ENCODE measurements around the gene CIB2.

Gene CIB2

GRCh38 chr15:78101423-78102105, 29.7 kb downstream of the CIB2 start:
- ATAC-seq = no peak
- TF ChIP-seq ZNF70 (CRISPR knock-in tag; IDR thresholded peaks at IDR 0.05) (no peak), CREB5 (CRISPR knock-in tag; IDR thresholded peaks at IDR 0.05; ENCODE audit: low read depth) (no peak), TCF4 (CRISPR knock-in tag; IDR thresholded peaks at IDR 0.05; ENCODE audit: borderline replicate concordance) (no peak), ESRRG (CRISPR knock-in tag; IDR thresholded peaks at IDR 0.05) (no peak), ZFP3 (CRISPR knock-in tag; IDR thresholded peaks at IDR 0.05) (no peak), ZNF8 (CRISPR knock-in tag; IDR thresholded peaks at IDR 0.05) (no peak)

- no peak for TF ChIP-seq BACH2 (CRISPR knock-in tag; IDR thresholded peaks at IDR 0.05; ENCODE audit: borderline replicate concordance)
- no peak for TF ChIP-seq SNAI2 (CRISPR knock-in tag; IDR thresholded peaks at IDR 0.05)
- TF ChIP-seq ESRRG (CRISPR knock-in tag; IDR thresholded peaks at IDR 0.05) = no peak
- no peak for TF ChIP-seq TCF4 (CRISPR knock-in tag; IDR thresholded peaks at IDR 0.05; ENCODE audit: borderline replicate concordance)
- TF ChIP-seq OSR1 (CRISPR knock-in tag; IDR thresholded peaks at IDR 0.05) = no peak
- no peak for TF ChIP-seq CREB5 (CRISPR knock-in tag; IDR thresholded peaks at IDR 0.05; ENCODE audit: low read depth)
- no peak for TF ChIP-seq PATZ1 (CRISPR knock-in tag; IDR thresholded peaks at IDR 0.05; ENCODE audit: borderline replicate concordance)
- no peak for TF ChIP-seq RARB (CRISPR knock-in tag; IDR thresholded peaks at IDR 0.05)
- TF ChIP-seq TOX (CRISPR knock-in tag; IDR thresholded peaks at IDR 0.05; ENCODE audit: borderline replicate concordance) = no peak
- no peak for TF ChIP-seq PPARA (CRISPR knock-in tag; IDR thresholded peaks at IDR 0.05; ENCODE audit: borderline replicate concordance)
- TF ChIP-seq POU6F1 (CRISPR knock-in tag; IDR thresholded peaks at IDR 0.05; ENCODE audit: borderline replicate concordance, low read depth) = no peak
- TF ChIP-seq CSRNP3 (CRISPR knock-in tag; IDR thresholded peaks at IDR 0.05) = no peak
- TF ChIP-seq ARNTL (CRISPR knock-in tag; IDR thresholded peaks at IDR 0.05; ENCODE audit: borderline replicate concordance, low read depth) = no peak
- TF ChIP-seq ZNF8 (CRISPR knock-in tag; IDR thresholded peaks at IDR 0.05) = no peak
- TF ChIP-seq TSHZ2 (CRISPR knock-in tag; IDR thresholded peaks at IDR 0.05) = no peak
- no peak for TF ChIP-seq ZFP30 (CRISPR knock-in tag; IDR thresholded peaks at IDR 0.05)
- TF ChIP-seq ISL1 (CRISPR knock-in tag; IDR thresholded peaks at IDR 0.05) = no peak
- no peak for TF ChIP-seq ZNF70 (CRISPR knock-in tag; IDR thresholded peaks at IDR 0.05)
- no peak for TF ChIP-seq ZFP3 (CRISPR knock-in tag; IDR thresholded peaks at IDR 0.05)
- ATAC-seq = no peak
These were observed 30.4 kb downstream of the CIB2 start for GRCh38 chr15:78100886-78101285.
